Left ventricle myocardium inferior (tissue), 1 donor: ENCODE measurements around the gene LMO1. TPM values are rescaled to one million over a fixed set of nuclear protein-coding genes. Genes with fewer than 3 reads are reported as not detected.

Experiments used
- DNase-seq: peaks from one replicate; pipeline ENCODE4 v3.0.0-alpha.2; 2020
- H3K27ac ChIP-seq: fragments of 200-600 bp; replicated peaks from 2 replicates; pipeline ENCODE4 v1.8.0; 2021
- H3K27me3 ChIP-seq: fragments of 200-600 bp; 2 replicates; pipeline ENCODE4 v1.8.0; 2021; ENCODE audit warnings: low read depth
- H3K36me3 ChIP-seq: fragments of 200-600 bp; 2 replicates; pipeline ENCODE4 v1.8.0; 2021
- H3K4me1 ChIP-seq: fragments of 200-600 bp; 2 replicates; pipeline ENCODE4 v1.8.0; 2021
- H3K4me3 ChIP-seq: fragments of 200-600 bp; 2 replicates; pipeline ENCODE4 v1.8.0; 2021; ENCODE audit warnings: mild to moderate bottlenecking, moderate library complexity
- H3K9me3 ChIP-seq: fragments of 200-600 bp; replicated peaks from 2 replicates; pipeline ENCODE4 v1.8.0; 2021
- intact Hi-C: fragments of 100-400 bp; cut with micrococcal nuclease; formaldehyde crosslinking; loops from one replicate; pipeline ENCODE4 v1.11.0; 2022
- total RNA-seq: library from RNA; stranded (reverse); fragmentation: NEBNext Ultra II Directional; extraction: Animal tissue kit (Norgen Biotek cat#: 25700); gene quantifications from one replicate; pipeline ENCODE4 v1.2.1, GENCODE V29; 2021
- TF ChIP-seq, protein P1 (sequence below): fragments of 200-600 bp; IDR thresholded peaks from 2 replicates; pipeline ENCODE4 v1.8.0; 2021; ENCODE audit warnings: antibody characterized with exemption, mild to moderate bottlenecking, borderline replicate concordance
- donor health status: DM: no; HTN: yes; CAD: no; lungs with severe emphysema.

LMO1 gene
- total RNA-seq, 1 donor from 2014 or later = 2.3 TPM

GRCh38 chr11:8204596-8204995 lies 59.1 kb downstream of the LMO1 start:
- intact Hi-C loops = no loop called here
- Histone ChIP-seq H3K4me3 (no peak overlapping the region), H3K4me1 (peaks cover 19% of the 10 kb centered on the region), H3K27ac (no peak overlapping the region), H3K27me3 (peaks cover 39% of the 10 kb centered on the region), H3K9me3 (no peaks in the 10 kb centered on the region), H3K36me3 (no peaks in the 10 kb centered on the region)
- no peak for DNase-seq
- TF ChIP-seq, protein P1, sequence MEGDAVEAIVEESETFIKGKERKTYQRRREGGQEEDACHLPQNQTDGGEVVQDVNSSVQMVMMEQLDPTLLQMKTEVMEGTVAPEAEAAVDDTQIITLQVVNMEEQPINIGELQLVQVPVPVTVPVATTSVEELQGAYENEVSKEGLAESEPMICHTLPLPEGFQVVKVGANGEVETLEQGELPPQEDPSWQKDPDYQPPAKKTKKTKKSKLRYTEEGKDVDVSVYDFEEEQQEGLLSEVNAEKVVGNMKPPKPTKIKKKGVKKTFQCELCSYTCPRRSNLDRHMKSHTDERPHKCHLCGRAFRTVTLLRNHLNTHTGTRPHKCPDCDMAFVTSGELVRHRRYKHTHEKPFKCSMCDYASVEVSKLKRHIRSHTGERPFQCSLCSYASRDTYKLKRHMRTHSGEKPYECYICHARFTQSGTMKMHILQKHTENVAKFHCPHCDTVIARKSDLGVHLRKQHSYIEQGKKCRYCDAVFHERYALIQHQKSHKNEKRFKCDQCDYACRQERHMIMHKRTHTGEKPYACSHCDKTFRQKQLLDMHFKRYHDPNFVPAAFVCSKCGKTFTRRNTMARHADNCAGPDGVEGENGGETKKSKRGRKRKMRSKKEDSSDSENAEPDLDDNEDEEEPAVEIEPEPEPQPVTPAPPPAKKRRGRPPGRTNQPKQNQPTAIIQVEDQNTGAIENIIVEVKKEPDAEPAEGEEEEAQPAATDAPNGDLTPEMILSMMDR = no peak

DNA sequence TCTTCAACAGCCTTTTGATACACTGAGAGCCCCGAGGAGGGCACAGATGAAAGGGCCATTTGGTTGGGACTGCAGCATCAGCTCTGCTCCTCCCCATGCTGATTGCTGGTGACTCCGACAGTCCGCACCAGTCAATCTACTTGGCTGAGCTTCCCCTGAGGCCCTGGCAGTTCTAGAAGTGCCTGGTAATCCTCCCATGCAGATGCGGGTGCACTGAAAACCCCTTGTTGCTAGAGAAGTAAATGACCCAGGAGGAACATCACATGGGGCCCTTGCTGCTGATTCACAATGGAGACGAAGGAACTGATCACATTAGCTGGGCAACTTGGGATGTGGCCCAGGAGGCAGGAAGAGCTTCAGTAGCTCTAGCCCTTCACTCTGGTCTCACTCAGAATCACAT lies 59.7 kb downstream of the LMO1 start:
- Histone ChIP-seq H3K36me3 (no peaks in the 10 kb centered on the region), H3K27me3 (peaks cover 39% of the 10 kb centered on the region), H3K4me1 (peaks cover 19% of the 10 kb centered on the region), H3K27ac (no peak overlapping the region), H3K9me3 (no peaks in the 10 kb centered on the region), H3K4me3 (no peak overlapping the region)
- intact Hi-C loops = no loop called here
- TF ChIP-seq, protein P1 = no peak
- DNase-seq = no peak

DNA sequence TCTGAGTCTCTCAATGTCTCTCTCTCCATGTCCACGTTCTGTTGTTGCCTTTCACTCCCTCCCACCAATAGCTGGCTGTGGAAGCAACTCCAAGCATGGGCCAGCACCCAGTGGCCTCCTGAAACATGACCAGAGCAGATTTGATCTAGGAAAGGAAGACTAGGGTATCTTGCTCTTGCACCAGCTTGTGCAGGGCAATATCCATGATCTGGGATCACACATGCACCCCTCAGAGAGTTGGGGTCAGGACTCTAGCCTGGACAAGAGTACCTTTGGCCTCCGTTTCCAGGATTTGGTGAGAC lies 60.3 kb downstream of the LMO1 start:
- intact Hi-C loops = no loop called here
- Histone ChIP-seq H3K9me3 (no peaks in the 10 kb centered on the region), H3K4me1 (peaks cover 19% of the 10 kb centered on the region), H3K27me3 (peaks cover 39% of the 10 kb centered on the region), H3K27ac (no peak overlapping the region), H3K4me3 (no peak overlapping the region), H3K36me3 (no peaks in the 10 kb centered on the region)
- TF ChIP-seq, protein P1 = no peak
- no peak for DNase-seq

DNA sequence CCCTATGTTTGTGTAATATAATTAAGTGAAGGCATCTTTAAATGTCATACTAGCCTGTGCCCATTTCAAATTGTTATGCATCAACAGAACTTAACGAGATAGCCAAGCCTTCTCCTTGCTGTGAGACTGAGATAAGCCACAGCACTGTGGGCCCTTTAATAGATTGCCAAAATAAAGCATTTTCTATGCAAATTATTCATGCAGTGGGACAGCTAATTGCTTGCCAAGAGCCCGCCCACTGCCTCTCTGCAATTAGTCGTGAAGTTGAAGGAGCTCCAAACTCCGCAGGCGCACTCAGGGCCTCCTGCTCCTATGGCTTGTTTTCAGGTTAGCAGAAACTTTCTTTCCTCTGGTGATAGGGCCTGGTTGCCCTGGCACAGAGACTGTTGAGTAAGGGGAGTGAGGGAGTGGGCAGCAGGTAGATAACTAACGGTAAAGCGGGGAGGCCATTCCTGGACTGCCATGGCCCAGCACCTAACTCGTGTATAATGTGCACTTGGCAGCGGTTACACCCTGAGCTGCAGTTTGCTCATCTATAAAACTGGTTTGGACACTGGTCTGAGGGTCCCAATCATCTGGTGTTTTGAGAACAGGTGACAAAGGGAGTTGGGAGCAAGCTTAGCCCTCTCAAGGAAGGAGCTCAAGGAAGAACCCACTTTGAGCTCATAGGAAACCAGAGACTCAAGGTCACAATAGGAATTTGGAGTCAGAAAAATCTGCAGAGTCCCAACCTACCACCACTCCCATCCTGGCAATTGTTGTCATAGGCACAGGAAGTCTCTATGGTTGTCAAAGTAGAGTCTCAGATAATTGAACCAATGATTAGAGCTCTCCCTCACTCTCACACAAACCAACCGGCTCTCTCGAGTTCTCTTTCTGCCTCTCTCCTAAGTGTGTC lies 60.9 kb downstream of the LMO1 start:
- TF ChIP-seq, protein P1 = no peak
- Histone ChIP-seq H3K4me1 (peaks cover 19% of the 10 kb centered on the region), H3K27ac (no peak overlapping the region), H3K9me3 (no peaks in the 10 kb centered on the region), H3K27me3 (peaks cover 39% of the 10 kb centered on the region), H3K4me3 (no peak overlapping the region), H3K36me3 (no peaks in the 10 kb centered on the region)
- intact Hi-C loops = no loop called here
- DNase-seq = no peak

GRCh38 chr11:8201644-8202365 lies 61.9 kb downstream of the LMO1 start:
- Histone ChIP-seq H3K4me1 (peaks cover 10% of the 10 kb centered on the region), H3K27ac (no peak overlapping the region), H3K4me3 (no peak overlapping the region), H3K27me3 (peaks cover 38% of the 10 kb centered on the region), H3K9me3 (no peaks in the 10 kb centered on the region), H3K36me3 (no peaks in the 10 kb centered on the region)
- intact Hi-C loops = no loop called here
- TF ChIP-seq, protein P1 = no peak
- DNase-seq = no peak
